ENCODE results near the gene FBXW10B.
"Not testable (repeated sequence)": the region's sequence is repeated elsewhere in the genome, so short reads cannot be mapped to it uniquely, and the experiment has no call there.

FBXW10B gene

DNA sequence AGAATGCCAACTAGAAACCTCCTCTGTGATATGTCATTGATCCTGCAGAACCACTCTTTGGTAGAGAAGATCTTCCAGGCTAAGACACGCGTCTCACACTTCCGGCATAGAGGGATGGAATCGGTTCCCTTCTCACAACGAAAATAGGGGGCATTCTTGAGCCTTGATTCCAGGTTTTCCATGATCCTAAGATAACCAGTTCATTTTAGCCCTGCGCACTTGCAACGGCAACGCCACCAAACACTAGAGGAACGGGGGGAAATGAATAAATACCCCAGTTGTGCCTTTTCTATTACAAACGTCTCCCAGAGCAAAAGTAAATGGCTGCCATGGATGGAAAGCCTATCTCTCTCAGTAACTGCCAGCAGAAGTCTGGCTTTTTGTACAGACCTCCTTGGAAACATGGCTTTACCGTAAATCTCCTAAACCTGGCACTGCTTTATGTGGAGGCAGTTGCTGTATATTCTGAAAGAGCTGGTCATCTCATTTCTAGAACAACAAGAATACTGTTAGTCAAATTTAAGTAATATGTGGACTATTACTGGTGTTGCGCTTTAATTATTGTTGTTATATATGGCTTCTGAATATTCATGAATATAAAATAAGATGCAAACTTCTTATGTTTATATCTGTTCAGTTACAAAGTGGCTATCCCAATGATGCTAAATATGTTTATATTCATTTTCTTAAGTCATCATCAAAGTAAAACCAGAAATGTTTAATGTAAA lies at the start of gene FBXW10B:
FBXW10B (minus strand) TSS at position 374 of the 728 bp plus-strand sequence; CDS start at position 182, 192 bp downstream.
- H3K36me3 ChIP-seq (ENCODE audit: insufficient read depth, low read length); H3K9me3 ChIP-seq (ENCODE audit: control insufficient read depth, insufficient read depth, low read length); H3K9ac ChIP-seq (ENCODE audit: low read depth, low read length); H3K4me1 ChIP-seq (ENCODE audit: insufficient read depth, low read length): not testable (repeated sequence)

DNA sequence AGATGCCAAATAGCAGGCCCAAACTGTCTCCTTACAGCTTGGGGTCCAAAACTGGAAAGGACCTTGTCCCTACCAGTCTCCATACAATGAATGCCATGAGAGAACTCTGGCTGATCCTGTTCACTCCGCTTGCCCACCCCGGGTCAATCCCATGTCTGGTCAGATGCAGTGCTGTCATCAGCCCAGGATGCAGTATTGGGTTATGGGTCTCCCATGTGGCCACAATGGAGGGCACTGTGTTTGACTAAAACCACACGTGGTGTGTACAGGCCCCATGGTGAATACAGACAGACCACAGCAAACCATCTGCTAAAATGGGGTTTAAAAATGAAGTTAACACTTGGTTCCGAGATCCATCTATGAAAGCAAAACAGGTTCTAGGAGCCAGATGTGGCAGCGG lies 44.2 kb upstream of the FBXW10B start:
- 0 out of 2 replicates have a peak, but pooled peaks cover 4% of the 10 kb centered on the region for H3K4me1 ChIP-seq (ENCODE audit: insufficient read depth, low read length)
- peaks cover 6% of the 10 kb centered on the region; the same call in 1 of the 2 replicates for H3K36me3 ChIP-seq (ENCODE audit: insufficient read depth, low read length)
- no peak overlapping the region for H3K9ac ChIP-seq (ENCODE audit: low read depth, low read length)
- H3K9me3 ChIP-seq (ENCODE audit: control insufficient read depth, insufficient read depth, low read length), result no peaks in the 10 kb centered on the region

DNA sequence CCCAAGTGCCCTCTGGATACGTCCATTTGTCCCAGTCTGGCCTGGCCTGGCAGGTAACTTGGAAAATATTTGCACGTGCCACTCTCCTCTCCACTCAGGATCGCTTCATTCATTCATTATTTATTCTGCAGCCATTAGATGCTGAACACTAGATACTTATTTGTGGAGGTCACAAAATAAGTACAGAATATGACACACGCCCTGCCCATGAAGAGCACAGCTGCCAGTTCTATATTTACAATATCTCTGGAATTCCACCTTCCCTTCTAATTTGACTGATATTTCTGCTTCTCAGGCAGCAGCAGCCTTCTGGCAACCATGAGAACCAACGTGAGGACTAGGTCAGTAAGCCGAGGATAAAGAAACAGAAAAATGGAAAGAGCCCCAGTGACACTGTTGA lies 43.7 kb upstream of the FBXW10B start:
- Histone ChIP-seq H3K36me3 (ENCODE audit: insufficient read depth, low read length) (peaks cover 6% of the 10 kb centered on the region; the same call in 1 of the 2 replicates), H3K9me3 (ENCODE audit: control insufficient read depth, insufficient read depth, low read length) (no peaks in the 10 kb centered on the region), H3K4me1 (ENCODE audit: insufficient read depth, low read length) (0 out of 2 replicates have a peak, but pooled peaks cover 4% of the 10 kb centered on the region), H3K9ac (ENCODE audit: low read depth, low read length) (no peak overlapping the region)

DNA sequence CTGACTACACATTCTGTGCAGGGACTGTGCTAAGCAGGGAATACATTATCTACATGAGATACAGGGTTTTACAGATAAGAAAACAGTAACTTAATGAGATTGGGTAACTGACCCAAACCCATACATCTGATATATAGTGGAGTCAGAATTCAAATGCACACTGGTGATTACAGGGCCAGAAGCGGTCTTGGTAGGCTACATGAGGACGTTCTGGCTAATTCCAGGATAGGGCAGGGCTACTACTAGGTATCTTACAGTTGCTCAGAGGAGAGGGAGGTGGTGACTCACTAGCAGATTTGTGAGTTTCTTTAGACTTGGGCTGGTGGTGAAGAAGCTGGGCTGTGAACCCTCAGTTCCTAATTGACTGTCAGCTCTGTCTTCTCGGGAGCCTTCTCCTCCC lies 43.2 kb upstream of the FBXW10B start:
- no peak overlapping the region for H3K9ac ChIP-seq (ENCODE audit: low read depth, low read length)
- no peaks in the 10 kb centered on the region for H3K9me3 ChIP-seq (ENCODE audit: control insufficient read depth, insufficient read depth, low read length)
- H3K4me1 ChIP-seq (ENCODE audit: insufficient read depth, low read length), result 0 out of 2 replicates have a peak, but pooled peaks cover 4% of the 10 kb centered on the region
- peaks cover 6% of the 10 kb centered on the region; the same call in 1 of the 2 replicates for H3K36me3 ChIP-seq (ENCODE audit: insufficient read depth, low read length)

DNA sequence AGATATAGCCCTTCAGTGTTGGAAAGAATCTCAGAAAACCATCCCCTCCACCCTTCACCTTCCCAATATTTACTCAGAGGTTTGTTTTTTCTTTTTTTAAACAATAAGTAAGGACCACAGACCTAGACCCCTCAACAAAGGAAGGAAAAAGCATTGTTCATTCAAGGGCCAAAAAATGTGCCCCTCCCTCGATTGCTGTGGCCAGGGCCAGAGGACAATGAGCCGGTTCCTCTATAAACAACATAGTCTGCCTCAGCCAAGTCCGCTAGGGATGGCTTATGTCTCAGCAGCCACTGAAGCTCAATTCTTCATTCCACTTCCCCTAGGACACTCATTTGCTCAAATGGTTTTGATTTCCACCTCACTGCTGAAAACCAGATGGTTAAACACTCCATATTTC lies 40.6 kb upstream of the FBXW10B start:
- H3K36me3 ChIP-seq (ENCODE audit: insufficient read depth, low read length), result peaks cover 6% of the 10 kb centered on the region; the same call in 1 of the 2 replicates

DNA sequence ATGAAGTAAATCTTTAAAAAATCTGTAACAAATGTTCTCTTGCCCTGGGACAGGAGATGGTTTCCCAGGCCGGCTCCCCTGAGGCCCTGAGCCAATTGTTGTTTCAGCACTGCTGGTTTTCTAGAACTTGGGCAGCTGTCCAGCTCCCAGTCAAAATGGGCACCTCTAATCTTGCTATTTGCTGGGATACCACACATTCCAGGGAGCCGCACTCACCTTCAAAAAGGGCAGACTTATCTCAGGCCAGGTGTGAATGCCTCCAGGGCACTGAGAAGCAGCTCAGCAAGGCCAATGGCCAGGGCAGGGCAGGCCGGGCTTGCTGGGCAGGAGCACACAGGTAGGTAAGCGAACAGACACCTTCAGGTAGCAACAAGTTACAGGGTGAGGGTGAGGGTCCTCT lies 40.2 kb upstream of the FBXW10B start:
- peaks cover 6% of the 10 kb centered on the region; the same call in 1 of the 2 replicates for H3K36me3 ChIP-seq (ENCODE audit: insufficient read depth, low read length)
- no peaks in the 10 kb centered on the region for H3K9me3 ChIP-seq (ENCODE audit: control insufficient read depth, insufficient read depth, low read length)
- 0 out of 2 replicates have a peak, but pooled peaks cover 4% of the 10 kb centered on the region for H3K4me1 ChIP-seq (ENCODE audit: insufficient read depth, low read length)
- no peak overlapping the region for H3K9ac ChIP-seq (ENCODE audit: low read depth, low read length)

More for the DNA sequence above, 40.6 kb upstream of the FBXW10B start:
- no peak overlapping the region for H3K9ac ChIP-seq (ENCODE audit: low read depth, low read length)
- H3K9me3 ChIP-seq (ENCODE audit: control insufficient read depth, insufficient read depth, low read length), result no peaks in the 10 kb centered on the region
- 0 out of 2 replicates have a peak, but pooled peaks cover 4% of the 10 kb centered on the region for H3K4me1 ChIP-seq (ENCODE audit: insufficient read depth, low read length)

DNA sequence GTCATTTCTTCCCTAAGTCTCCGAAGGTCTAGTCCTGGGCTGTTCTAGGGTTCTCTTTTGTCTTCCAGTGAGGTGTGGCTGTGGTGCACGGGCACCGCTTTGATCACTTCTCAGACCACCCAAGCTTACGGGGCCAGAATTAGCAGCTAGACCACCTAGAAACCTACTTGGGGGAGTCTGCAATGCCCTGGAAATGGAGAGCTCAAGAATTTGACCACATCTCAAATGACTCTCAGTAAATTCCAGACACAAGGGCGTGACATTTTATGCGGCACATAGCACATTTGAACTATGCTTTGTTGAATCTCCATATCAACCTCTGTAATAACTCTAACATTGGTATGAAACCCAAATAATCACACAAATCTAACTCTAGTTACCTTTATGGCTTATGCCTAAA lies 39.7 kb upstream of the FBXW10B start:
- Histone ChIP-seq H3K4me1 (ENCODE audit: insufficient read depth, low read length) (0 out of 2 replicates have a peak, but pooled peaks cover 4% of the 10 kb centered on the region), H3K9me3 (ENCODE audit: control insufficient read depth, insufficient read depth, low read length) (no peaks in the 10 kb centered on the region), H3K9ac (ENCODE audit: low read depth, low read length) (no peak overlapping the region), H3K36me3 (ENCODE audit: insufficient read depth, low read length) (peaks cover 6% of the 10 kb centered on the region; the same call in 1 of the 2 replicates)

DNA sequence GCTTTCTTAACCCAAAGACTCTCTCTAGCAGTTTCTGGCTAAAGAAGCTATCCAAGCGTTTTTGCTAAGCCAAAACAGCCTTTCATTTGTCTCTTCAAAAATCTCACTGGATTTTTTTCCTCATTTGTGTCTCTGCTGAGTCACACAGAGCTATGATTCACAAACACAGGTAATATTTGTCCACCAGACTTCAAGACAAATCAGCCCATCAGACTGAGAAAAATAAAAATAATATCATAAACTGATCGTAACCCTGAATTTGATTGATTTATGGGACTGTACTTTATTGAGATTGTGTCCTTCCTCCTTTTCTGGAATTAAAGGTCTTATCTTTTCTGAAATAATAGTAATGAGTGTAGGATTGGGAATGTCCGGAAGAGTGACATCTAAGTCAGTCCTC lies 38.8 kb upstream of the FBXW10B start:
- Histone ChIP-seq H3K36me3 (ENCODE audit: insufficient read depth, low read length) (peaks cover 6% of the 10 kb centered on the region; the same call in 1 of the 2 replicates), H3K9ac (ENCODE audit: low read depth, low read length) (no peak overlapping the region), H3K4me1 (ENCODE audit: insufficient read depth, low read length) (0 out of 2 replicates have a peak, but pooled peaks cover 4% of the 10 kb centered on the region), H3K9me3 (ENCODE audit: control insufficient read depth, insufficient read depth, low read length) (no peaks in the 10 kb centered on the region)

GRCh38 chr17:15657868-15658267 lies 38.4 kb upstream of the FBXW10B start:
- Histone ChIP-seq H3K36me3 (ENCODE audit: insufficient read depth, low read length) (peaks cover 6% of the 10 kb centered on the region; the same call in 1 of the 2 replicates), H3K9me3 (ENCODE audit: control insufficient read depth, insufficient read depth, low read length) (no peaks in the 10 kb centered on the region), H3K9ac (ENCODE audit: low read depth, low read length) (no peak overlapping the region), H3K4me1 (ENCODE audit: insufficient read depth, low read length) (0 out of 2 replicates have a peak, but pooled peaks cover 4% of the 10 kb centered on the region)

- Histone ChIP-seq H3K9me3 (ENCODE audit: control insufficient read depth, insufficient read depth, low read length) (no peaks in the 10 kb centered on the region), H3K36me3 (ENCODE audit: insufficient read depth, low read length) (no peaks in the 10 kb centered on the region), H3K9ac (ENCODE audit: low read depth, low read length) (no peak overlapping the region), H3K4me1 (ENCODE audit: insufficient read depth, low read length) (peaks cover 10% of the 10 kb centered on the region; the same call in 1 of the 2 replicates)
Measured at GRCh38 chr17:15654886-15655561, 35.5 kb upstream of the FBXW10B start.

- H3K36me3 ChIP-seq (ENCODE audit: insufficient read depth, low read length); H3K9ac ChIP-seq (ENCODE audit: low read depth, low read length); H3K9me3 ChIP-seq (ENCODE audit: control insufficient read depth, insufficient read depth, low read length): not testable (repeated sequence)
- H3K4me1 ChIP-seq (ENCODE audit: insufficient read depth, low read length), result peaks cover 10% of the 10 kb centered on the region; the same call in 1 of the 2 replicates
Measured at GRCh38 chr17:15654401-15654800, 34.9 kb upstream of the FBXW10B start.

DNA sequence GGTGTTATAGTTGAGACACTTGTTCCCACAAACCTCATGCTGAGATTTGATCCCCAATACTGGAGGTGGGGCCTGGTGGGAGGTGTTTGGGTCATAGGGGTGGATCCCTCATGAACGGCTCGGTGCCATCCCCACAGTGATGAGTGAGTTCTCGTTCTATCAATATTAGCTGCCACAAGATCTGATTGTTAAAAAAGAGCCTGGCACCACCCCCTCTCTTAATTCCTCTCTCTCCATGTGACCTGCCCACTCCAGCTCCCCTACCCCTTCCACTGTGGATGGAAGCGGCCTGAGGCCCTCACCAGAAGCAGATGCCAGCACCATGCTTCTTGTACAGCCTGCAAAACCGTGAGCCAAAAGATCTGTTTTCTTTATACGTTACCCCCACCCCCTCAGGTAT lies 33.5 kb upstream of the FBXW10B start:
- Histone ChIP-seq H3K9me3 (ENCODE audit: control insufficient read depth, insufficient read depth, low read length) (no peaks in the 10 kb centered on the region), H3K9ac (ENCODE audit: low read depth, low read length) (no peak overlapping the region), H3K36me3 (ENCODE audit: insufficient read depth, low read length) (no peaks in the 10 kb centered on the region), H3K4me1 (ENCODE audit: insufficient read depth, low read length) (peaks cover 10% of the 10 kb centered on the region; the same call in 1 of the 2 replicates)

- Histone ChIP-seq H3K9me3 (ENCODE audit: control insufficient read depth, insufficient read depth, low read length) (no peaks in the 10 kb centered on the region), H3K4me1 (ENCODE audit: insufficient read depth, low read length) (peaks cover 10% of the 10 kb centered on the region; the same call in 1 of the 2 replicates), H3K9ac (ENCODE audit: low read depth, low read length) (no peak overlapping the region; the same call in 1 of the 2 replicates), H3K36me3 (ENCODE audit: insufficient read depth, low read length) (no peaks in the 10 kb centered on the region)
Measured at GRCh38 chr17:15651583-15652110, 32.1 kb upstream of the FBXW10B start.
